Kidney (tissue), 14 donors: ENCODE data around the gene DNAJC15. TPM values are rescaled to one million over a fixed set of nuclear protein-coding genes. Genes with fewer than 3 reads are reported as not detected.

ENCODE experiments used
- DNase-seq, 5 donors: peaks; one replicate each; pipeline ENCODE4 v3.0.0-alpha.2; 2013 to 2020
- FAIRE-seq: peaks from 2 replicates; lab custom pipeline; 2012; peaks lifted over from hg19 to GRCh38; lab: Jason Lieb, UNC
- H3K27ac ChIP-seq, 2 donors: one replicate each; pipeline ENCODE4 v1.7.0; 2013; ENCODE audit warnings: low read depth in 2 of 2, low read length in 2 of 2, inconsistent platforms in 1 of 2
- H3K27me3 ChIP-seq: one replicate; pipeline ENCODE4 v1.7.1; 2013; ENCODE audit warnings: low read length, inconsistent platforms; ENCODE audit not compliant: control insufficient read depth, insufficient read depth
- H3K36me3 ChIP-seq, 3 donors: one replicate each; pipeline versions ENCODE4 v1.7.0 to v1.7.1; 2013; ENCODE audit warnings: low read length in 3 of 3, control low read depth in 1 of 3, inconsistent platforms in 1 of 3; ENCODE audit not compliant: insufficient read depth in 3 of 3, control insufficient read depth in 2 of 3
- H3K4me1 ChIP-seq, 3 donors: one replicate each; pipeline versions ENCODE4 v1.7.0 to v1.7.1; 2013; ENCODE audit warnings: low read length in 3 of 3, inconsistent platforms in 1 of 3, low read depth in 1 of 3; ENCODE audit not compliant: control insufficient read depth in 2 of 3, insufficient read depth in 2 of 3
- H3K4me3 ChIP-seq, 3 donors: one replicate each; pipeline versions ENCODE4 v1.7.0 to v1.8.1; 2013; ENCODE audit warnings: low read length in 3 of 3, control low read depth in 1 of 3, inconsistent platforms in 1 of 3
- H3K9ac ChIP-seq, 3 donors: one replicate each; pipeline versions ENCODE4 v1.7.0 to v1.7.1; 2013; ENCODE audit warnings: low read length in 3 of 3, control low read depth in 1 of 3, inconsistent platforms in 1 of 3
- H3K9me3 ChIP-seq, 3 donors: one replicate each; pipeline versions ENCODE4 v1.7.0 to v1.7.1; 2013; ENCODE audit warnings: low read length in 3 of 3, control low read depth in 1 of 3, inconsistent platforms in 1 of 3; ENCODE audit not compliant: control insufficient read depth in 2 of 3, insufficient read depth in 1 of 3
- intact Hi-C: fragments of 100-400 bp; cut with DNase I; formaldehyde crosslinking; loops from one replicate; pipeline ENCODE4 v1.11.1; 2022
- polyA plus RNA-seq: library from polyadenylated mRNA; stranded (reverse); fragments of 350-450 nt; fragmentation: Illumina TruSeq; extraction: RNeasy Lipid Tissue Mini Kit (QIAGEN cat#74804); gene quantifications from one replicate; pipeline ENCODE4 v1.2.3, GENCODE V29; 2014; ENCODE audit warnings: low read depth, low replicate concordance; ENCODE audit not compliant: insufficient read depth
- total RNA-seq: library from RNA; stranded (reverse); fragmentation: NEBNext Ultra II Directional; extraction: Animal tissue kit (Norgen Biotek cat#: 25700); gene quantifications from one replicate; pipeline ENCODE4 v1.2.1, GENCODE V29; 2021
- TF ChIP-seq, protein P1 (sequence below): IDR thresholded peaks from 3 replicates; pipeline ENCODE4 v1.5.1; 2012; ENCODE audit warnings: mild to moderate bottlenecking, moderate library complexity, borderline replicate concordance; ENCODE audit not compliant: insufficient read depth; ENCODE audit errors: extremely low read depth
- donor health status: control.
- donor health status: control.
- donor health status: control.
- donor health status: control.
- donor health status: control.
- donor health status: DM: yes; HTN: yes; CAD: no.
- donor health status: Normal renal cell carcinoma (clear cell type).

DNAJC15 gene
- total and polyA plus RNA-seq, 2 donors from 2014 or later, result 18.8 to 31.0 TPM

DNA sequence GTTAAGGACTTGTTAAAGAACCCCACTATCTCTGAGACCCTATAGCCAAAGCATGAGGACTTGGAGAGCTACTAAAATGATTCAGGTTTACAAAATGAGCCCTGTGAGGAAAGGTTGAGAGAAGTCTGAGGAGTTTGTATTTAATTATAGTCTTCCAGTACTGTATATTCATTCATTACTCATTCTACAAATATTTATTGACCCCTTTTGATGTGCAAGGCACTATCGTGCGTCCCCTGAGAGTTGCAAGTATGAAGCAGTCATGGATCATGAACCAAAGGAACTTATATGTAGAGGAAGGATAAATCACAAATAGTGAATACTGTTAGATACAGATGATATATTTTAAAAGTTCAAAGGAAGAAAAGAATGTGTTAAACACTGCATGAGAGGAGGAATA lies 84.4 kb downstream of the DNAJC15 start:
- TF ChIP-seq, protein P1, sequence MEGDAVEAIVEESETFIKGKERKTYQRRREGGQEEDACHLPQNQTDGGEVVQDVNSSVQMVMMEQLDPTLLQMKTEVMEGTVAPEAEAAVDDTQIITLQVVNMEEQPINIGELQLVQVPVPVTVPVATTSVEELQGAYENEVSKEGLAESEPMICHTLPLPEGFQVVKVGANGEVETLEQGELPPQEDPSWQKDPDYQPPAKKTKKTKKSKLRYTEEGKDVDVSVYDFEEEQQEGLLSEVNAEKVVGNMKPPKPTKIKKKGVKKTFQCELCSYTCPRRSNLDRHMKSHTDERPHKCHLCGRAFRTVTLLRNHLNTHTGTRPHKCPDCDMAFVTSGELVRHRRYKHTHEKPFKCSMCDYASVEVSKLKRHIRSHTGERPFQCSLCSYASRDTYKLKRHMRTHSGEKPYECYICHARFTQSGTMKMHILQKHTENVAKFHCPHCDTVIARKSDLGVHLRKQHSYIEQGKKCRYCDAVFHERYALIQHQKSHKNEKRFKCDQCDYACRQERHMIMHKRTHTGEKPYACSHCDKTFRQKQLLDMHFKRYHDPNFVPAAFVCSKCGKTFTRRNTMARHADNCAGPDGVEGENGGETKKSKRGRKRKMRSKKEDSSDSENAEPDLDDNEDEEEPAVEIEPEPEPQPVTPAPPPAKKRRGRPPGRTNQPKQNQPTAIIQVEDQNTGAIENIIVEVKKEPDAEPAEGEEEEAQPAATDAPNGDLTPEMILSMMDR, result no peak
- no peak overlapping the region for H3K9ac ChIP-seq
- FAIRE-seq (no peak), DNase-seq (no peak)
- no peaks in the 10 kb centered on the region for H3K36me3 ChIP-seq
- H3K4me1 ChIP-seq, result no peaks in the 10 kb centered on the region
- no peak overlapping the region for H3K4me3 ChIP-seq
- no peaks in the 10 kb centered on the region for H3K9me3 ChIP-seq
- no peaks in the 10 kb centered on the region for H3K27me3 ChIP-seq
- intact Hi-C loops, result no loop called here
- H3K27ac ChIP-seq, result no peak overlapping the region

DNA sequence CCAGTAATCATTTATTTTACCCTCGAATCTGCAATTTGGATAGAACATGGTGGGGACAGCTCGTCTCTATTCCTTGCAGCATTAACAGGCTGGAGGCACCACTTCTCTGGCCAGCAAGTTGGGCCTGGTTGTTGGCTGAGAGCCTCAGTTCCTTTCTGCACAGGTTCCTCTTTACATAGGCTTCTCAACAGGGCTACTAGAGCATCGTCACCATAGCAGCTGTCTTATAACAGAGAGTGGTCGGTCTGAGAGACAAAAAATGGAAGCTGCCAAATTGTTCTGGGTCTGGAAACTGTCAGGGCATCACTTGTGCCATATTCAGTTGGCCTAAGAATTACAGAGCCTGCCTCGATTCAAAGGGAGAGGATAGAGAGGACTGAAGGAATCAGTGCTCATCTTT lies 86.7 kb downstream of the DNAJC15 start:
- DNase-seq (no peak), FAIRE-seq (no peak)
- Histone ChIP-seq H3K9ac (no peak overlapping the region), H3K4me3 (no peak overlapping the region), H3K9me3 (no peaks in the 10 kb centered on the region), H3K27me3 (no peaks in the 10 kb centered on the region), H3K36me3 (no peaks in the 10 kb centered on the region), H3K27ac (no peak overlapping the region), H3K4me1 (no peaks in the 10 kb centered on the region)
- intact Hi-C loops, result no loop called here
- TF ChIP-seq, protein P1, result no peak

DNA sequence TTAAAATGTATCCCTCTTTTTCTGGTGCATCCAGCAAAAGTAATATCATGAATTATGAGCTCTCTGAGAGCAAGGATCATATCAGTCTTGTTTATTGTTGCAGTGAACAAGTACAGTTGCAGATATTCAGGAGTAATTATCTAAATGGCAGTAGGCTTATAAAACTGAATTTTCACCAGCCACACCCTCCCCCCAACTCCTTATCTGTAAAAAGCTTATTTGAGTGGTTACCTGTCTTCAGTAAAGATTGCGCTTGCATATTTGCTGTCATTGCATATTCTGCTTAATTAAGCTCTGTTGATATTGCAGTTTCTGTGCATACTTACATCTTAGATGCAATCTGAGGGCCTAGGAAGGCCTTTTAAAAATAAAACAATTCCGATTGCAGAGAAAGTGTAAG lies 87.3 kb downstream of the DNAJC15 start:
- TF ChIP-seq, protein P1, result no peak
- Histone ChIP-seq H3K4me1 (no peaks in the 10 kb centered on the region), H3K27ac (no peak overlapping the region), H3K27me3 (no peaks in the 10 kb centered on the region), H3K9me3 (no peaks in the 10 kb centered on the region), H3K4me3 (no peak overlapping the region), H3K9ac (no peak overlapping the region), H3K36me3 (no peaks in the 10 kb centered on the region)
- DNase-seq (no peak), FAIRE-seq (no peak)
- intact Hi-C loops, result no loop called here

DNA sequence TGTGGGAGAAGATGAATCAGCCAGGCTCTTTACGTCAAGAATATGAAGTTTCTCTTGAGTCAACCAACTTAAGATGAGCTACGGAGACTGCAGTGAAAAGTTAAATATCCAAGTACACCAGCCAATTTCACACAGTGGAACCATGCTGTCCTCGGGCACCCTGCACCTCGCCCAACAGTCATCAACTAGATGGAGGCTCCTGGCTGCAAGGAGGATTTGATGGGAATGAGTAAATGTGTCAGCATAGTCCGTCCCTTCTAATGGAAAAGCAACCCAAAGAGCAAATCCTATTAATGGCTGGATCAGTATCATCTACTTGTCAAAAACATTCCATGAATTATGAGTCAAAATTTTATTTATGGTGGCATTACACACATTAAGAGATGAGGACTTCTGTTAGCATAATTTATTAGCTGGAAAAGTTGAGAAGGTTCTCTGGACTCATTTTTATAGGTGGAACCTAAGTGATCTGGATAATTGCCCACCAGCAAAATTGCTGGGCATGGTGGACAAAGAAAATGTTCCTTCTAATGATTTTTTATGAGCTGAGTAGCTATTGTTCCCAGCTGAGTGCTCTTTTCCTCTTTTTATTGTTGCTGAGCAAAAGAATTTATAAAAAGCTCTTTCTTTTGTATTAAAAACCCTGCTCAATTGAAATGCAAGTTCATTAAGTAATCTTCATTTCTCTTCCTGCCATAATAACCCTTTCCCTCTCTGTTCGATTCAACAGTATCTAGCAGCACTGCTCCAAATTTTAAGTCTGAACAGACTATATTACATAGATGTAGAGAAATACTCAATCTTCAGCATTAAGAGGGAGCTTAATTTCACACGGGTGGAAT lies 88.4 kb downstream of the DNAJC15 start:
- H3K4me3 ChIP-seq, result no peak overlapping the region
- no peak for FAIRE-seq
- H3K27me3 ChIP-seq, result no peaks in the 10 kb centered on the region
- H3K27ac ChIP-seq, result no peak overlapping the region
- no peaks in the 10 kb centered on the region for H3K4me1 ChIP-seq
- no peak for DNase-seq
- intact Hi-C loops, result no loop called here
- H3K36me3 ChIP-seq, result no peaks in the 10 kb centered on the region
- H3K9ac ChIP-seq, result no peak overlapping the region
- TF ChIP-seq, protein P1, result no peak
- H3K9me3 ChIP-seq, result no peaks in the 10 kb centered on the region
